Fibroblast of lung (primary cell): ENCODE results near the gene SRL.

Experiments used
- EZH2 ChIP-seq: IDR thresholded peaks from 2 replicates; pipeline ENCODE4 v1.5.1; 2012; ENCODE audit warnings: low read length, control low read depth, mild to moderate bottlenecking; ENCODE audit errors: missing control alignments
- TF ChIP-seq, protein P1 (sequence below), 2 donors: IDR thresholded peaks in 1 of 2; conservative IDR thresholded peaks in 1 of 2; 1 replicate in 1 of 2; 2 replicates in 1 of 2; pipeline ENCODE4 v1.5.1; 2011 to 2012; ENCODE audit warnings: low read length in 2 of 2, control low read depth in 1 of 2, inconsistent platforms in 1 of 2, low read depth in 1 of 2, mild to moderate bottlenecking in 1 of 2

DNA sequence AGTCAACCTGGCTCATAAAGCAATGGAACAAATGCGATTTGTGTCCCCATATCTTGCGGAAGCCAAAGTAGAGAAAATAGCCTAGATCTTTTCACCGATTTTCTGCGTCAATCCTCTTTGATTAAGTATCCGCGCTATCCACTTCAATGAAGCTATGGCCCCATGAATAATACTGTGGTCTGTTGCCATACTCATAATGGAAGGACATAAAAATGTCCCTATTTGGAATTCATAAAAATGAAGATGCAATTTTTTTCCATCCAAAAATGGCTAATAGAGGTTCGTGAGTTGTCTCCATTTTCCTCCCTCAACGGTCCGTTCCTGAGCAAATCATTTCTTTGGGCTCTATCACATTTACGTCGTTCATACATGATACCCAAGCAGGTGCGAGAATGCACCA is 100.3 kb downstream of the SRL start:
- TF ChIP-seq, protein P1, sequence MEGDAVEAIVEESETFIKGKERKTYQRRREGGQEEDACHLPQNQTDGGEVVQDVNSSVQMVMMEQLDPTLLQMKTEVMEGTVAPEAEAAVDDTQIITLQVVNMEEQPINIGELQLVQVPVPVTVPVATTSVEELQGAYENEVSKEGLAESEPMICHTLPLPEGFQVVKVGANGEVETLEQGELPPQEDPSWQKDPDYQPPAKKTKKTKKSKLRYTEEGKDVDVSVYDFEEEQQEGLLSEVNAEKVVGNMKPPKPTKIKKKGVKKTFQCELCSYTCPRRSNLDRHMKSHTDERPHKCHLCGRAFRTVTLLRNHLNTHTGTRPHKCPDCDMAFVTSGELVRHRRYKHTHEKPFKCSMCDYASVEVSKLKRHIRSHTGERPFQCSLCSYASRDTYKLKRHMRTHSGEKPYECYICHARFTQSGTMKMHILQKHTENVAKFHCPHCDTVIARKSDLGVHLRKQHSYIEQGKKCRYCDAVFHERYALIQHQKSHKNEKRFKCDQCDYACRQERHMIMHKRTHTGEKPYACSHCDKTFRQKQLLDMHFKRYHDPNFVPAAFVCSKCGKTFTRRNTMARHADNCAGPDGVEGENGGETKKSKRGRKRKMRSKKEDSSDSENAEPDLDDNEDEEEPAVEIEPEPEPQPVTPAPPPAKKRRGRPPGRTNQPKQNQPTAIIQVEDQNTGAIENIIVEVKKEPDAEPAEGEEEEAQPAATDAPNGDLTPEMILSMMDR (conservative IDR thresholded peaks at IDR 0.05 in 1 of 2, IDR thresholded peaks at IDR 0.05 in 1 of 2; ENCODE audit: low read depth in 1 of 2, low read length in 2 of 2), result no peak
- TF ChIP-seq EZH2, result no peak
